Lower leg skin (tissue), 4 donors: ENCODE results near the gene PRPF4. TPM values are rescaled to one million over a fixed set of nuclear protein-coding genes. Genes with fewer than 3 reads are reported as not detected.

ENCODE experiments used
- DNase-seq, 2 donors: peaks; one replicate each; pipeline ENCODE4 v3.0.0-alpha.2; 2019; ENCODE audit warnings: low spot score in 2 of 2
- H3K4me3 ChIP-seq: fragments of 200-600 bp; sonication (generic); 2 replicates; pipeline ENCODE4 v1.5.1; 2017; ENCODE audit warnings: mild to moderate bottlenecking, low read depth; ENCODE audit not compliant: poor library complexity, severe bottlenecking
- POLR2A ChIP-seq, 2 donors: fragments of 450-650 bp; IDR thresholded peaks; one replicate each; pipeline ENCODE4 v1.6.1; 2016 to 2017; ENCODE audit warnings: antibody characterized with exemption in 2 of 2, mild to moderate bottlenecking in 1 of 2, moderate library complexity in 1 of 2
- WGBS, 2 donors: methylation state at CpG; one replicate each; pipeline ENCODE4 v1.1.5; 2018; 5-methylcytosine and 5-hydroxymethylcytosine counted together
- intact Hi-C: fragments of 100-400 bp; cut with DNase I; formaldehyde crosslinking; loops from one replicate; pipeline ENCODE4 v1.15.0; 2023; ENCODE audit warnings: low total_unique reads
- total RNA-seq, 4 donors: library from RNA; depleted of rRNA; stranded (reverse); fragments of >200 nt; gene quantifications; one replicate each; pipeline ENCODE4 v1.1.0, GENCODE V29; 2016
- TF ChIP-seq, protein P1 (sequence below), 3 donors: fragments of 450-650 bp; IDR thresholded peaks; one replicate each; pipeline ENCODE4 v1.5.1; 2016; ENCODE audit warnings: antibody characterized with exemption in 3 of 3, mild to moderate bottlenecking in 3 of 3, moderate library complexity in 2 of 3

The PRPF4 gene
- total RNA-seq, 4 donors from 2014 or later: 15.6 to 20.2 (median 16.8) TPM

GRCh38 chr9:113258282-113258681, 17.2 kb upstream of the PRPF4 start:
- intact Hi-C loops: no loop called here
- no peak overlapping the region for H3K4me3 ChIP-seq
- WGBS, 2 donors: 88 to 91% methylated on average over 1 of the region's 1 CpG
- DNase-seq: no peak
- TF ChIP-seq POLR2A (IDR thresholded peaks at IDR 0.05): no peak
- TF ChIP-seq, protein P1, sequence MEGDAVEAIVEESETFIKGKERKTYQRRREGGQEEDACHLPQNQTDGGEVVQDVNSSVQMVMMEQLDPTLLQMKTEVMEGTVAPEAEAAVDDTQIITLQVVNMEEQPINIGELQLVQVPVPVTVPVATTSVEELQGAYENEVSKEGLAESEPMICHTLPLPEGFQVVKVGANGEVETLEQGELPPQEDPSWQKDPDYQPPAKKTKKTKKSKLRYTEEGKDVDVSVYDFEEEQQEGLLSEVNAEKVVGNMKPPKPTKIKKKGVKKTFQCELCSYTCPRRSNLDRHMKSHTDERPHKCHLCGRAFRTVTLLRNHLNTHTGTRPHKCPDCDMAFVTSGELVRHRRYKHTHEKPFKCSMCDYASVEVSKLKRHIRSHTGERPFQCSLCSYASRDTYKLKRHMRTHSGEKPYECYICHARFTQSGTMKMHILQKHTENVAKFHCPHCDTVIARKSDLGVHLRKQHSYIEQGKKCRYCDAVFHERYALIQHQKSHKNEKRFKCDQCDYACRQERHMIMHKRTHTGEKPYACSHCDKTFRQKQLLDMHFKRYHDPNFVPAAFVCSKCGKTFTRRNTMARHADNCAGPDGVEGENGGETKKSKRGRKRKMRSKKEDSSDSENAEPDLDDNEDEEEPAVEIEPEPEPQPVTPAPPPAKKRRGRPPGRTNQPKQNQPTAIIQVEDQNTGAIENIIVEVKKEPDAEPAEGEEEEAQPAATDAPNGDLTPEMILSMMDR (IDR thresholded peaks at IDR 0.05): no peak

DNA sequence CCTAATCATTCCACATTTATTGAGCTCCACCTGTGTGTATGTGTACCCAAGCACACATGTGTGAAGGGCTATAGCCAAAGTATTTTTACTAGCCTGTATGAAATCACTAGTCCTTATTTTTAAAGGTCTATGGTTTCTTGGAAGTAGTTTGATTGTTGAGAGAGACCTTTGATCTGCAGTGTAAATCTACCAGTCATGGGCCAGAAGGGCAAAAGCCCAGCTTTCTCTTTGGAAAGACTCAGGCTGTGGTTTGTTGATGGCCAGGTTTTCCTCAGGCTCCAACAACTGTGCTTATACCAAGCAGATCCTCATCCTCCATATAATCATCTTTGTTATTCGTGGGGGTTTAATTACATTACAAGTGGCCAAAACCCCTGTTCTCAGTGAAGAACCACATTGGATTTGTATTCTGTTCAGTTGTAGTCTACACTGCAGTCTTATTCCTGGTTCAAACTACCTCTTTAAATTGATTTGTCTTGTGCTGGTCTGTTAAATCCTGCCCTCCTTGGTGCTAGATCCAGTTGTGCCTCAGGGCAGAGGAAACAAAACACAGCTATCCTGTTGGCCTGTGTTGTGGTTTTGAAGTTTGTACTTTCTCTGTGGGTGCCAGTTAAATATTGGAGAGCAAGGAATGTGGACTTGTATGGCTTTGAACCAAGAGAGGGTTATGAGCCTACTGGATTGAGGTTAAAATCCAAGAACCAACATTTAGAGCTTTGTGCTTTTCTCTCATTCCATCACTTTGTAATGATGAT, 13.4 kb upstream of the PRPF4 start:
- 83 to 89% methylated on average over 1 of the region's 1 CpG for WGBS, 2 donors
- H3K4me3 ChIP-seq: no peak overlapping the region
- TF ChIP-seq POLR2A (IDR thresholded peaks at IDR 0.05): no peak
- TF ChIP-seq, protein P1 (IDR thresholded peaks at IDR 0.05): no peak
- no peak for DNase-seq
- intact Hi-C loops: no loop called here

GRCh38 chr9:113266174-113266573, 9.3 kb upstream of the PRPF4 start:
- WGBS, 2 donors: 82% methylated on average over 3 of the region's 3 CpGs
- DNase-seq: no peak
- no peak overlapping the region for H3K4me3 ChIP-seq
- intact Hi-C loops: no loop called here
- TF ChIP-seq, protein P1 (IDR thresholded peaks at IDR 0.05): no peak
- no peak for TF ChIP-seq POLR2A (IDR thresholded peaks at IDR 0.05)

DNA sequence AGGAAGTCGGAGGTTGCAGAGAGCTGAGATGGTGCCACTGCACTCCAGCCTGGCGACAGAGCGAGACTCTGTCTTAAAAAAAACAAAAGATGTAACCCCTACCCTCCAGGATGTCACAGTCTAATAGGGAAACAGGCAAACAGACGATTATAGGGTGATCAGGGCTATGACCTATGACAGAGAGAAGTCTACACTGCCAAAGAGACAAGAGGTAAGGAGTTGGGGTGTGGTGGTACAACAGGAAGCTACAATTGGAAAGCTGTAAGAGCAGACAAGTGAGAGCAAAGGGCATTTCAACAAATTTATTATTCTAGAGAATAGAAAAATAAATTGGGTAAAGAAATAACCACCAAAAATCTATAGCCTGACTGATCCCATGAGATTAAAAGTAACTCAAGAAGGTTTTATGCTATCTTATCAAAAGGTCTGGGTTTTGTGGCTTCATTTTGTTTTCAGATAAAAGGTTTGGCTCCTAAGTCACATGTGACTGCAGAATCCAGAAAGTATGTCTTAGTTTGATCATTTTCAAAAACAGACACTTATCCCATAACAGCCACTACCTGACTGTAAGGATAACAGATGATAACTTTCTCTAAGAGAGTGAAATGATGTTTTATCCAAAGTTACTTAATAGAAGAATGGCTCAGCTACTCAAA, 7.4 kb upstream of the PRPF4 start:
- 89 to 95% methylated on average over 4 of the region's 4 CpGs for WGBS, 2 donors
- no peak overlapping the region for H3K4me3 ChIP-seq
- intact Hi-C loops: no loop called here
- TF ChIP-seq POLR2A (IDR thresholded peaks at IDR 0.05): no peak
- TF ChIP-seq, protein P1 (IDR thresholded peaks at IDR 0.05): no peak
- DNase-seq: no peak

- H3K4me3 ChIP-seq: no peak overlapping the region
- TF ChIP-seq, protein P1 (IDR thresholded peaks at IDR 0.05): no peak
- TF ChIP-seq POLR2A (IDR thresholded peaks at IDR 0.05): no peak
- intact Hi-C loops: no loop called here
- no peak for DNase-seq
- WGBS, 2 donors: 93 to 95% methylated on average over 2 of the region's 2 CpGs
Measured at GRCh38 chr9:113269355-113269754, 6.1 kb upstream of the PRPF4 start.
